H1 (cell line): Measurements from ENCODE around the gene ZIC1.

Source experiments
- CTCF ChIP-seq, 3 experiments: IDR thresholded peaks; 1 replicate in 2 of 3; 2 replicates in 1 of 3; pipeline versions ENCODE4 v1.5.1 to v1.6.1; 2011; ENCODE audit warnings: low read length in 3 of 3, mild to moderate bottlenecking in 3 of 3, inconsistent platforms in 2 of 3, low read depth in 1 of 3, moderate library complexity in 1 of 3; ENCODE audit not compliant: insufficient read depth in 1 of 3; ENCODE audit errors: control extremely low read depth in 1 of 3
- POLR2A ChIP-seq, 2 experiments: IDR thresholded peaks; 1 replicate in 1 of 2; 2 replicates in 1 of 2; pipeline ENCODE4 v1.6.1; 2011; ENCODE audit warnings: low read depth in 2 of 2, low read length in 2 of 2, mild to moderate bottlenecking in 2 of 2; ENCODE audit errors: control extremely low read depth in 1 of 2

- TF ChIP-seq CTCF (IDR thresholded peaks at IDR 0.05; ENCODE audit: control extremely low read depth in 1 of 3, insufficient read depth in 1 of 3, low read depth in 1 of 3, low read length in 3 of 3) (no peak), POLR2A (IDR thresholded peaks at IDR 0.05; ENCODE audit: control extremely low read depth in 1 of 2, low read depth in 2 of 2, low read length in 2 of 2) (no peak)
Observed at GRCh38 chr3:147419781-147420224, 10.6 kb downstream of the ZIC1 start.
